ENCODE measurements around the gene ANOS1. TPM values are rescaled to one million over a fixed set of nuclear protein-coding genes. Genes with fewer than 3 reads are reported as not detected.

Gene ANOS1
- total RNA-seq, 5 donors from 2014 or later (not counting 1 experiment from before 2014, with no cell fraction given): 0.10 to 0.13 (median 0.12) TPM; not detected in 2

DNA sequence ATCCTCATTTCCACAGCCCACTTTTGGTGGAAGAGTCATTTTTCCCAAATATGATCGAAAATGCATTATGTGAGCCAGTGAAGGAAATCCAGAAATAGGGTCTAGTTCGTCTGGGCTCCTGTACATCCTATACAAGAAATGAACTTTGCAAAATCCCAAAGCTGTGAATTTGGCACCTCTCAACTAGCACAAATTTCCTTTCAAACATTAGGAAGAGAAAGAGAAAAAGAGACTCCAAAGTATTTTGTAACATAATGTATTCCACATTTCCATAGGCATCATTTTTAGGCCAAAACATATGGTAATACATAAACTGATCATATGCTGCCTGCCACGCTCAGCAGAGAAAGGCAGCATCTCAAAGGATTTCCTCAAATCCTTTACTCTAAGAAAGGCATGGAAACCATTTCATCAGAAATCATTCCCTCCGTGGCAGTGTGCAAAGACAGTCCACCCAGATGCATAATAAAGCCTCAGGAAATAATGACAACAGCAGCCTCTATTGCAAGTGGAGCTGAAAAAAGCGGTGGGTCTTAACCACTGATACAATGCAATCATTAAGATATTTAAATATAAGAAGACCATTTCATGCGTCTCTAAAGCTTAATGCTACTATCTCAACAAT, 56.8 kb downstream of the ANOS1 start:
- Histone ChIP-seq H3K27me3 (replicated peaks in 1 of 2; ENCODE audit: control insufficient read depth in 2 of 2, extremely low read depth in 1 of 2, insufficient read depth in 2 of 2, low read length in 1 of 2) (no peaks in the 10 kb centered on the region), H3K4me1 (ENCODE audit: control insufficient read depth in 1 of 2, extremely low read depth in 1 of 2, insufficient read depth in 2 of 2, low read length in 2 of 2) (no peaks in the 10 kb centered on the region), H3K36me3 (ENCODE audit: control insufficient read depth in 2 of 2, extremely low read depth in 1 of 2, insufficient read depth in 1 of 2, low read length in 1 of 2) (no peaks in the 10 kb centered on the region), H3K4me3 (ENCODE audit: control insufficient read depth in 1 of 2, extremely low read depth in 1 of 2, low read length in 1 of 2) (no peak overlapping the region), H3K9me3 (no peaks in the 10 kb centered on the region), H3K27ac (ENCODE audit: low read length) (no peak overlapping the region)
- ChIA-PET CTCF (no interaction called here), POLR2A (interaction anchor here in 1 of 2 donors (0.6 kb wide), 1 partner anchor 800 kb away, joined by 3 read pairs; no protein-coding TSS in a partner anchor)
- no peaks in the 10 kb centered on the region for H3K36me3 Mint-ChIP-seq
- no peak for DNase-seq
- no peaks in the 10 kb centered on the region for H3K4me1 Mint-ChIP-seq
- H3K27ac Mint-ChIP-seq: no peak overlapping the region
- WGBS (ENCODE audit: insufficient coverage): no CpG with 5 or more reads among the region's 6 CpGs
- peaks cover 0 to 5% (median 0%) of the 10 kb centered on the region in 3 donors for H3K9me3 Mint-ChIP-seq
- no peak overlapping the region for H3K4me3 Mint-ChIP-seq
- peaks cover 0 to 10% of the 10 kb centered on the region in 2 donors for H3K27me3 Mint-ChIP-seq
- no peak for ATAC-seq (replicated peaks in 1 of 4)

- Histone ChIP-seq H3K36me3 (ENCODE audit: control insufficient read depth in 2 of 2, extremely low read depth in 1 of 2, insufficient read depth in 1 of 2, low read length in 1 of 2) (no peaks in the 10 kb centered on the region), H3K27me3 (replicated peaks in 1 of 2; ENCODE audit: control insufficient read depth in 2 of 2, extremely low read depth in 1 of 2, insufficient read depth in 2 of 2, low read length in 1 of 2) (no peaks in the 10 kb centered on the region), H3K27ac (ENCODE audit: low read length) (no peak overlapping the region), H3K4me1 (ENCODE audit: control insufficient read depth in 1 of 2, extremely low read depth in 1 of 2, insufficient read depth in 2 of 2, low read length in 2 of 2) (no peaks in the 10 kb centered on the region), H3K4me3 (ENCODE audit: control insufficient read depth in 1 of 2, extremely low read depth in 1 of 2, low read length in 1 of 2) (no peak overlapping the region), H3K9me3 (no peaks in the 10 kb centered on the region)
- no peaks in the 10 kb centered on the region for H3K36me3 Mint-ChIP-seq
- DNase-seq (no peak), ATAC-seq (replicated peaks in 1 of 4) (no peak)
- WGBS (ENCODE audit: insufficient coverage): no CpG with 5 or more reads among the region's 5 CpGs
- no peaks in the 10 kb centered on the region for H3K4me1 Mint-ChIP-seq
- peaks cover 0 to 10% of the 10 kb centered on the region in 2 donors for H3K27me3 Mint-ChIP-seq
- POLR2A ChIA-PET: no interaction called here
- no peak overlapping the region for H3K27ac Mint-ChIP-seq
- no peak overlapping the region for H3K4me3 Mint-ChIP-seq
- CTCF ChIA-PET: no interaction called here
- H3K9me3 Mint-ChIP-seq: peaks cover 0 to 5% (median 0%) of the 10 kb centered on the region in 3 donors
Measured at GRCh38 chrX:8673201-8673600, 58.7 kb downstream of the ANOS1 start.

DNA sequence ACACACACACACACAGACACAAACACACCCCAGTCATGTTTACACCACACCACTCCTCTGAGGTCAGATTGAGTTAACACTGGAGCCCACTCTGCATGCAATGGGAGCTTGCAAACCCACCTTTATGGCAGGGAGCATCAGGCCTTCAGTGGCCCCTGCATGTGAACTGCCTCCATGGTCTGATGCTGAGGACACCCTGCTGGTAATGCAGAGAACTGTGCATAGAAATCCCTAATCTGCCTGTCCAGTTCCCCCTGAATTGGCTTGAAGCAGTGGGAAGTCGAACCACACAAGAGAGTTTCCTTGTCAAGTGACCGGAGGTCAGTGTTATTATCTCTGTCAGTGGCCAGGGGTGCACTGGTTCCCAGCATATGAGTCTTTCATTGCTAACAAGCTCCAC, 59.8 kb downstream of the ANOS1 start:
- ChIA-PET CTCF (no interaction called here), POLR2A (no interaction called here)
- H3K4me1 Mint-ChIP-seq: no peaks in the 10 kb centered on the region
- Histone ChIP-seq H3K36me3 (ENCODE audit: control insufficient read depth in 2 of 2, extremely low read depth in 1 of 2, insufficient read depth in 1 of 2, low read length in 1 of 2) (no peaks in the 10 kb centered on the region), H3K4me1 (ENCODE audit: control insufficient read depth in 1 of 2, extremely low read depth in 1 of 2, insufficient read depth in 2 of 2, low read length in 2 of 2) (no peaks in the 10 kb centered on the region), H3K27me3 (replicated peaks in 1 of 2; ENCODE audit: control insufficient read depth in 2 of 2, extremely low read depth in 1 of 2, insufficient read depth in 2 of 2, low read length in 1 of 2) (no peaks in the 10 kb centered on the region), H3K4me3 (ENCODE audit: control insufficient read depth in 1 of 2, extremely low read depth in 1 of 2, low read length in 1 of 2) (no peak overlapping the region), H3K27ac (ENCODE audit: low read length) (no peak overlapping the region), H3K9me3 (no peaks in the 10 kb centered on the region)
- peaks cover 0 to 5% (median 0%) of the 10 kb centered on the region in 3 donors for H3K9me3 Mint-ChIP-seq
- 20% methylated on average over 1 of the region's 2 CpGs for WGBS (ENCODE audit: insufficient coverage)
- ATAC-seq (replicated peaks in 1 of 4) (no peak), DNase-seq (no peak)
- peaks cover 0 to 10% of the 10 kb centered on the region in 2 donors for H3K27me3 Mint-ChIP-seq
- H3K4me3 Mint-ChIP-seq: no peak overlapping the region
- no peak overlapping the region for H3K27ac Mint-ChIP-seq
- no peaks in the 10 kb centered on the region for H3K36me3 Mint-ChIP-seq

GRCh38 chrX:8668813-8669212, 63.1 kb downstream of the ANOS1 start:
- no peaks in the 10 kb centered on the region for H3K4me1 ChIP-seq (ENCODE audit: control insufficient read depth in 1 of 2, extremely low read depth in 1 of 2, insufficient read depth in 2 of 2, low read length in 2 of 2)
- Mint-ChIP-seq H3K36me3 (no peaks in the 10 kb centered on the region), H3K27me3 (peaks cover 0 to 10% of the 10 kb centered on the region in 2 donors), H3K4me3 (no peak overlapping the region), H3K4me1 (no peaks in the 10 kb centered on the region), H3K27ac (no peak overlapping the region), H3K9me3 (peaks cover 0 to 5% (median 0%) of the 10 kb centered on the region in 3 donors)
- H3K9me3 ChIP-seq: no peaks in the 10 kb centered on the region
- ATAC-seq (replicated peaks in 1 of 4) (no peak), DNase-seq (no peak)
- no peaks in the 10 kb centered on the region for H3K27me3 ChIP-seq (replicated peaks in 1 of 2; ENCODE audit: control insufficient read depth in 2 of 2, extremely low read depth in 1 of 2, insufficient read depth in 2 of 2, low read length in 1 of 2)
- no CpG with 5 or more reads among the region's 8 CpGs for WGBS (ENCODE audit: insufficient coverage)
- CTCF ChIA-PET: no interaction called here
- POLR2A ChIA-PET: no interaction called here
- no peak overlapping the region for H3K27ac ChIP-seq (ENCODE audit: low read length)
- no peaks in the 10 kb centered on the region for H3K36me3 ChIP-seq (ENCODE audit: control insufficient read depth in 2 of 2, extremely low read depth in 1 of 2, insufficient read depth in 1 of 2, low read length in 1 of 2)
- no peak overlapping the region for H3K4me3 ChIP-seq (ENCODE audit: control insufficient read depth in 1 of 2, extremely low read depth in 1 of 2, low read length in 1 of 2)

- DNase-seq (no peak), ATAC-seq (replicated peaks in 1 of 4) (no peak)
- ChIA-PET POLR2A (no interaction called here), CTCF (no interaction called here)
- Mint-ChIP-seq H3K36me3 (no peaks in the 10 kb centered on the region), H3K27me3 (peaks cover 0 to 6% of the 10 kb centered on the region in 2 donors), H3K9me3 (peaks cover 0 to 5% (median 0%) of the 10 kb centered on the region in 3 donors), H3K4me3 (no peak overlapping the region), H3K4me1 (no peaks in the 10 kb centered on the region), H3K27ac (no peak overlapping the region)
- Histone ChIP-seq H3K27me3 (replicated peaks in 1 of 2; ENCODE audit: control insufficient read depth in 2 of 2, extremely low read depth in 1 of 2, insufficient read depth in 2 of 2, low read length in 1 of 2) (no peaks in the 10 kb centered on the region), H3K9me3 (no peaks in the 10 kb centered on the region), H3K36me3 (ENCODE audit: control insufficient read depth in 2 of 2, extremely low read depth in 1 of 2, insufficient read depth in 1 of 2, low read length in 1 of 2) (no peaks in the 10 kb centered on the region), H3K4me1 (ENCODE audit: control insufficient read depth in 1 of 2, extremely low read depth in 1 of 2, insufficient read depth in 2 of 2, low read length in 2 of 2) (no peaks in the 10 kb centered on the region), H3K27ac (ENCODE audit: low read length) (no peak overlapping the region), H3K4me3 (ENCODE audit: control insufficient read depth in 1 of 2, extremely low read depth in 1 of 2, low read length in 1 of 2) (no peak overlapping the region)
- whole genome bisulfite sequencing (ENCODE audit: insufficient coverage): no CpG with 5 or more reads among the region's 1 CpG
Measured at GRCh38 chrX:8663325-8663724, 68.6 kb downstream of the ANOS1 start.

GRCh38 chrX:8657883-8658282, 74.1 kb downstream of the ANOS1 start:
- no peaks in the 10 kb centered on the region for H3K9me3 ChIP-seq
- no peaks in the 10 kb centered on the region for H3K27me3 ChIP-seq (replicated peaks in 1 of 2; ENCODE audit: control insufficient read depth in 2 of 2, extremely low read depth in 1 of 2, insufficient read depth in 2 of 2, low read length in 1 of 2)
- H3K4me1 ChIP-seq (ENCODE audit: control insufficient read depth in 1 of 2, extremely low read depth in 1 of 2, insufficient read depth in 2 of 2, low read length in 2 of 2): no peaks in the 10 kb centered on the region
- DNase-seq (no peak), ATAC-seq (replicated peaks in 1 of 4) (no peak)
- WGBS (ENCODE audit: insufficient coverage): no CpG with 5 or more reads among the region's 2 CpGs
- H3K4me3 Mint-ChIP-seq: no peak overlapping the region
- POLR2A ChIA-PET: no interaction called here
- no peak overlapping the region for H3K27ac ChIP-seq (ENCODE audit: low read length)
- no peaks in the 10 kb centered on the region for H3K4me1 Mint-ChIP-seq
- no peak overlapping the region for H3K4me3 ChIP-seq (ENCODE audit: control insufficient read depth in 1 of 2, extremely low read depth in 1 of 2, low read length in 1 of 2)
- CTCF ChIA-PET: no interaction called here
- peaks cover 0 to 6% of the 10 kb centered on the region in 2 donors for H3K27me3 Mint-ChIP-seq
- H3K36me3 ChIP-seq (ENCODE audit: control insufficient read depth in 2 of 2, extremely low read depth in 1 of 2, insufficient read depth in 1 of 2, low read length in 1 of 2): no peaks in the 10 kb centered on the region
- no peak overlapping the region for H3K27ac Mint-ChIP-seq
- H3K36me3 Mint-ChIP-seq: no peaks in the 10 kb centered on the region
- H3K9me3 Mint-ChIP-seq: peaks cover 0 to 11% (median 0%) of the 10 kb centered on the region in 3 donors

- Histone ChIP-seq H3K9me3 (no peaks in the 10 kb centered on the region), H3K4me1 (ENCODE audit: control insufficient read depth in 1 of 2, extremely low read depth in 1 of 2, insufficient read depth in 2 of 2, low read length in 2 of 2) (no peaks in the 10 kb centered on the region), H3K27ac (ENCODE audit: low read length) (no peak overlapping the region), H3K36me3 (ENCODE audit: control insufficient read depth in 2 of 2, extremely low read depth in 1 of 2, insufficient read depth in 1 of 2, low read length in 1 of 2) (no peaks in the 10 kb centered on the region), H3K4me3 (ENCODE audit: control insufficient read depth in 1 of 2, extremely low read depth in 1 of 2, low read length in 1 of 2) (no peak overlapping the region), H3K27me3 (replicated peaks in 1 of 2; ENCODE audit: control insufficient read depth in 2 of 2, extremely low read depth in 1 of 2, insufficient read depth in 2 of 2, low read length in 1 of 2) (no peaks in the 10 kb centered on the region)
- DNase-seq (no peak), ATAC-seq (replicated peaks in 1 of 4) (no peak)
- Mint-ChIP-seq H3K36me3 (no peaks in the 10 kb centered on the region), H3K27ac (no peak overlapping the region), H3K9me3 (peaks cover 0 to 6% (median 0%) of the 10 kb centered on the region in 3 donors), H3K4me1 (no peaks in the 10 kb centered on the region), H3K27me3 (no peaks in the 10 kb centered on the region), H3K4me3 (no peak overlapping the region)
- CTCF ChIA-PET: no interaction called here
- POLR2A ChIA-PET: no interaction called here
- no CpG with 5 or more reads among the region's 2 CpGs for WGBS (ENCODE audit: insufficient coverage)
Measured at GRCh38 chrX:8653956-8654355, 78.0 kb downstream of the ANOS1 start.
